CD14-positive monocyte (primary cell): ENCODE measurements around the gene SPAG9. TPM values are rescaled to one million over a fixed set of nuclear protein-coding genes. Genes with fewer than 3 reads are reported as not detected.

Experiments
- DNase-seq, 3 donors: peaks; one replicate each; pipeline ENCODE4 v3.0.0-alpha.2; 2011 to 2022
- H2AFZ ChIP-seq: 2 replicates; pipeline ENCODE4 v1.6.0; 2012; ENCODE audit warnings: mild to moderate bottlenecking, low read depth, low read length, inconsistent platforms; ENCODE audit not compliant: insufficient read depth, poor library complexity, severe bottlenecking
- H3K27ac ChIP-seq, 2 donors: 1 replicate in 1 of 2; 2 replicates in 1 of 2; pipeline ENCODE4 v1.5.1; 2012 to 2013; ENCODE audit warnings: low read length in 2 of 2, control low read depth in 1 of 2, inconsistent platforms in 1 of 2, low read depth in 1 of 2, mild to moderate bottlenecking in 1 of 2
- H3K27me3 ChIP-seq, 2 donors: one replicate each; pipeline versions ENCODE4 v1.6.0 to v1.6.1; 2011 to 2013; ENCODE audit warnings: low read length in 2 of 2; ENCODE audit not compliant: control insufficient read depth in 2 of 2, insufficient read depth in 2 of 2
- H3K36me3 ChIP-seq, 2 donors: replicated peaks in 1 of 2; 1 replicate in 1 of 2; 2 replicates in 1 of 2; pipeline versions ENCODE4 v1.5.1 to v1.6.1; 2012 to 2013; ENCODE audit warnings: low read length in 2 of 2, control low read depth in 1 of 2, inconsistent platforms in 1 of 2, mild to moderate bottlenecking in 1 of 2; ENCODE audit not compliant: insufficient read depth in 2 of 2, control insufficient read depth in 1 of 2
- H3K4me1 ChIP-seq, 2 donors: 1 replicate in 1 of 2; 2 replicates in 1 of 2; pipeline versions ENCODE4 v1.5.1 to v1.6.1; 2012 to 2013; ENCODE audit warnings: low read length in 2 of 2, control low read depth in 1 of 2, inconsistent platforms in 1 of 2, mild to moderate bottlenecking in 1 of 2, moderate library complexity in 1 of 2; ENCODE audit not compliant: insufficient read depth in 2 of 2, control insufficient read depth in 1 of 2
- H3K4me2 ChIP-seq: replicated peaks from 2 replicates; pipeline ENCODE3; 2012; ENCODE audit warnings: low read length, moderate library complexity, mild to moderate bottlenecking; ENCODE audit not compliant: poor library complexity, severe bottlenecking; ENCODE audit errors: extremely low read depth
- H3K4me3 ChIP-seq, 3 experiments: fragments of 200-600 bp in 1 of 3; sonication (generic) in 1 of 3; replicated peaks in 1 of 3; 1 replicate in 2 of 3; 2 replicates in 1 of 3; pipeline ENCODE4 v1.5.1; 2011 to 2013; ENCODE audit warnings: low read length in 3 of 3, mild to moderate bottlenecking in 3 of 3, control low read depth in 2 of 3, low read depth in 2 of 3, inconsistent platforms in 1 of 3, moderate library complexity in 1 of 3
- H3K79me2 ChIP-seq: 2 replicates; pipeline ENCODE4 v1.6.0; 2012; ENCODE audit warnings: mild to moderate bottlenecking, control low read depth, inconsistent platforms, low read length, moderate library complexity; ENCODE audit not compliant: insufficient read depth
- H3K9ac ChIP-seq: 2 replicates; pipeline ENCODE4 v1.6.0; 2017; ENCODE audit warnings: low read length, mild to moderate bottlenecking; ENCODE audit not compliant: insufficient read depth, poor library complexity, severe bottlenecking
- H3K9me3 ChIP-seq, 2 donors: replicated peaks in 1 of 2; 1 replicate in 1 of 2; 2 replicates in 1 of 2; pipeline versions ENCODE4 v1.5.1 to v1.6.1; 2012 to 2013; ENCODE audit warnings: low read length in 2 of 2, control low read depth in 1 of 2; ENCODE audit not compliant: control insufficient read depth in 1 of 2, insufficient read depth in 1 of 2
- H4K20me1 ChIP-seq: 2 replicates; pipeline ENCODE4 v1.6.0; 2012; ENCODE audit warnings: mild to moderate bottlenecking, low read length, control low read depth, moderate library complexity; ENCODE audit not compliant: insufficient read depth
- H3K27ac Mint-ChIP-seq, 7 donors: one replicate each; pipeline ENCODE4 v1.8.0; 2020; ENCODE audit warnings: mild to moderate bottlenecking in 7 of 7, mixed read lengths in 7 of 7, moderate library complexity in 6 of 7, inconsistent platforms in 2 of 7
- H3K27me3 Mint-ChIP-seq, 3 donors: one replicate each; pipeline ENCODE4 v1.8.0; 2021 to 2022; ENCODE audit warnings: low read depth in 3 of 3, mild to moderate bottlenecking in 3 of 3, mixed read lengths in 3 of 3, moderate library complexity in 3 of 3, inconsistent platforms in 1 of 3
- H3K36me3 Mint-ChIP-seq, 2 donors: one replicate each; pipeline ENCODE4 v1.8.0; 2020; ENCODE audit warnings: mixed read lengths in 2 of 2, inconsistent platforms in 1 of 2, mild to moderate bottlenecking in 1 of 2
- H3K4me1 Mint-ChIP-seq: one replicate; pipeline ENCODE4 v1.8.0; 2020; ENCODE audit warnings: mild to moderate bottlenecking, mixed read lengths
- H3K4me3 Mint-ChIP-seq, 2 donors: one replicate each; pipeline ENCODE4 v1.8.0; 2020; ENCODE audit warnings: mild to moderate bottlenecking in 2 of 2, mixed read lengths in 2 of 2, moderate library complexity in 1 of 2
- H3K9me3 Mint-ChIP-seq, 7 donors: one replicate each; pipeline ENCODE4 v1.8.0; 2020 to 2022; ENCODE audit warnings: mixed read lengths in 7 of 7, mild to moderate bottlenecking in 6 of 7, moderate library complexity in 6 of 7, inconsistent platforms in 2 of 7
- CTCF ChIP-seq: fragments of 200-600 bp; IDR thresholded peaks from one replicate; pipeline ENCODE4 v1.8.0; 2022; ENCODE audit warnings: antibody characterized with exemption, mild to moderate bottlenecking
- WGBS: methylation state at CpG from one replicate; pipeline ENCODE4 v1.1.5; 2013; ENCODE audit warnings: missing lambda C conversion rate; ENCODE audit not compliant: insufficient coverage; 5-methylcytosine and 5-hydroxymethylcytosine counted together
- intact Hi-C, 2 donors: fragments of 100-400 bp; cut with micrococcal nuclease; formaldehyde crosslinking; loops; one replicate each; pipeline versions ENCODE4 v1.15.0 to v1.15.1; 2023
- polyA plus RNA-seq, 3 donors: library from polyadenylated mRNA; depleted of rRNA in 1 of 3; unstranded in 2 of 3; stranded (reverse) in 1 of 3; fragments of 300-500 nt in 2 of 3; fragments of >200 nt in 1 of 3; fragmentation: Illumina TruSeq in 2 of 3; gene quantifications; 1 replicate in 2 of 3; 2 replicates in 1 of 3; pipeline ENCODE4 v1.2.3, GENCODE V29; 2012 to 2021

Gene SPAG9
- polyA plus RNA-seq, 3 donors = 4.9 to 33.1 (median 8.5) TPM

- peaks cover 87 to 98% of the 10 kb centered on the region in 2 donors for H3K36me3 ChIP-seq
- no peak overlapping the region for H3K4me2 ChIP-seq
- WGBS = no CpG with 5 or more reads among the region's 1 CpG
- no peak overlapping the region for H2AFZ ChIP-seq
- DNase-seq = no peak
- H3K4me1 Mint-ChIP-seq = no peaks in the 10 kb centered on the region
- TF ChIP-seq CTCF = no peak
- no peak overlapping the region for H3K4me3 Mint-ChIP-seq
- no peaks in the 10 kb centered on the region for H3K9me3 Mint-ChIP-seq
- no peaks in the 10 kb centered on the region for H3K79me2 ChIP-seq
- peaks cover 0 to 2% (median 0%) of the 10 kb centered on the region in 3 donors for H3K27me3 Mint-ChIP-seq
- H3K9me3 ChIP-seq = no peaks in the 10 kb centered on the region
- no peak overlapping the region for H3K27ac ChIP-seq
- no peaks in the 10 kb centered on the region for H4K20me1 ChIP-seq
- no peaks in the 10 kb centered on the region for H3K4me1 ChIP-seq
- peak overlapping the region in 3 of 7 donors; percentile 11 to 52 (median 17) for H3K27ac Mint-ChIP-seq
- H3K27me3 ChIP-seq = no peaks in the 10 kb centered on the region
- H3K9ac ChIP-seq = no peak overlapping the region
- no peak overlapping the region for H3K4me3 ChIP-seq
- intact Hi-C loops = no loop called here
- H3K36me3 Mint-ChIP-seq = peaks cover 73 to 84% of the 10 kb centered on the region in 2 donors
Measured at GRCh38 chr17:50986989-50987660, 133.5 kb downstream of the SPAG9 start.

- intact Hi-C loops = no loop called here
- Mint-ChIP-seq H3K9me3 (no peaks in the 10 kb centered on the region), H3K36me3 (peaks cover 82 to 95% of the 10 kb centered on the region in 2 donors), H3K4me1 (peaks cover 11% of the 10 kb centered on the region), H3K4me3 (no peak overlapping the region), H3K27me3 (no peaks in the 10 kb centered on the region), H3K27ac (no peak overlapping the region)
- Histone ChIP-seq H3K4me1 (peaks cover 0 to 7% of the 10 kb centered on the region in 2 donors), H4K20me1 (no peaks in the 10 kb centered on the region), H2AFZ (no peak overlapping the region), H3K9me3 (no peaks in the 10 kb centered on the region), H3K36me3 (peaks cover 85 to 100% of the 10 kb centered on the region in 2 donors), H3K4me2 (no peak overlapping the region), H3K4me3 (no peak overlapping the region), H3K9ac (no peak overlapping the region), H3K27me3 (no peaks in the 10 kb centered on the region), H3K79me2 (no peaks in the 10 kb centered on the region), H3K27ac (no peak overlapping the region)
- DNase-seq = no peak
- TF ChIP-seq CTCF = no peak
Measured at GRCh38 chr17:50981279-50981678, 139.4 kb downstream of the SPAG9 start.
